Hematopoietic multipotent progenitor cell treated with erythropoietin and hydrocortisone succinate and interleukin-3 and kit ligand, for 4 days (in vitro differentiated cells): ENCODE data around the gene ZNF319.
A peak's percentile ranks its signal among the peaks of the same experiment; 100 is the strongest.
"Not testable (repeated sequence)": the region's sequence is repeated elsewhere in the genome, so short reads cannot be mapped to it uniquely, and the experiment has no call there.

Experiments
- DNase-seq: peaks from one replicate; pipeline ENCODE4 v3.0.0-alpha.2; 2015

The ZNF319 gene

DNA sequence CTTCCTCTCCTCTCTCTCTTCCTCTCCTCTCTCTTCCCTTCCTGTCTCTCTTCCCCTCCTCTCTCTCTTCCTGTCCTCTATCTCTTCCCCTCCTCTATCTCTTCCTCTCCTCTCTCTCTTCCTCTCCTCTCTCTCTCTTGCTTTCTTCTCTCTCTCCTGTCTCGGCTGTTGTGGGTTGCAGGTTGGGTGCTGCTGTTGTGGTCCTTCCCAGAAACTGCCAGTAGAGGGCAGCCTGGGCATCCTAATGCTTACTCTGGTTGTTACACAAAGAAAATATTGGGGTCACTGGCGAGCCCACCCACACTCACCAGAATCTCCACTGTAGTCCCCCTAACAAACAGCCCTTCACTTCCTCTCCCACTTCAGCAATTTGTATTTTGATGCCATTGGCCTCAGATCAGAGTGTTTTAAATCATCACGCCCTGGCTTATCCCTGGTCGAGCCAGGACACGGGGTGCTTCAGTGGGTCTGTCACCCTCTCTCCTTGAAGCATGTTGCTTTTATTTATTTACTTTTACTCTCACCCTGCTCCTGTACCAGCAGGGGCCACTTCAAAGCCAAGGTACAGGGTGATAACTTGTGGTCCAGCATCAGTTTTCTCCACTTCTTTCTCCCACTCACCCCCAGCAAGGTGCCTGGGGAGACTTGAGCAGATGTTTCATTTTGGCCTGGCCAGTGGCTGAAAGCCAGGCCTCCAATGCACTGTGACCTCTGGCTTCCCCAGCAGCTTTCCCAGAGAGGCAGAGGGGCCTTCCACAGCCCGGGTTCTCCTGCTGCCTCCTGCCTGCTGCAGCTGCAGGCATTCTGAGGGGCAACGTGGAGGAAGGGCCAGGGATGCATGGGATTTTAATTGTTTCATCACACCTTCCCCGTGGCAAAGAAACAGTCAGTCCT is 20.4 kb upstream of the ZNF319 start:
- DNase-seq = peak; percentile 73

DNA sequence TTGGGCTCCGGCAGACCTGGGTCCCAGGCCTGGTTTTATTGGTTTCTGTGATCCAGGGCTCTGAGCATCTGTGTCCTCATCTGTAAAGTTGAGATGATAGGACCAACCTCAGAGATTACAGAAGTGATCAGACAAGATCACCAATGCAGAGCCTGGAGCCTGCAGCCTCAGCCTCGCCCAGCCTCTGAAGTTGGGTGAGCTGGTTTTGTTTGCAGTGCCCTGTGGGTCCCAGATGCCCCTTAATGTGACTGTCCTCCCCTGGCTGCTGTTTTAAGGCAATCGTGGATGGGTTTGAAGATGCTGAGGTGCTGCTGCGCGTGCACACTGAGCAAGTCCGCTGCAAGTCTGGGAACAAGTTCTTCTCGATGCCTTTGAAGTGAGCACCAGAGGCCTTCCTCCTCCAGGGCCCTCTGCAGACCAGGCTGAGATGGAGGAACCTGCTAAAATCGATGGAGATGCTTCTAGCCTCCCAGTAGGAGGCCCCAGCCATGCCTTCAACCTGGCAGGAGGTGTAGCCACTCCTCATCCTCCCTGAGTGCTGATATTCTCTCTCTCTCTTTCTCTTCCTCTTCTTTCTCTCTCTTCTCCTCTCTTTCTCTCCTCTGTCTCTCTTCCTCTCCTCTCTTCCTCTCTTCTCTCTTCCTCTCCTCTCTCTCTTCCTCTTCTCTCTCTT is 19.5 kb upstream of the ZNF319 start:
- DNase-seq = no peak

DNA sequence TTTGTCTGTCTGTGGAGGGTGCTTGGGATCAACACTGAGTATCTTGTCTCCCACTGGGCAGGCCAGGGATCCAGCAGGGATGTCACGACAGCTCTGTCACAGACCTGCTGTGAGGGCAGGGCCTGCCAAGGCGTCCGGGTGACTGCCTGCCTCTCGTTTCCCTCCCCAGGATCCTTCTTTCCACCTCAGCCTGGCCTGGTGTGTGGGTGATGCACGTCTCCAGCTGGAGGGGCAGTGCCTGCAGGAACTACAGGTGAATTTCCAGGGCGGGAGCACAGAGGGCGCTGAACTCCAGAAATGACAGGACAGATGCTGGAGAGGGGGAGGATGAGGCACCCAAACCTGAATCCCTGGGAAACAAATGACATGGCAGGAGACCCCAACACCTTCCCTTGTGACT is 18.3 kb upstream of the ZNF319 start:
- no peak for DNase-seq

DNA sequence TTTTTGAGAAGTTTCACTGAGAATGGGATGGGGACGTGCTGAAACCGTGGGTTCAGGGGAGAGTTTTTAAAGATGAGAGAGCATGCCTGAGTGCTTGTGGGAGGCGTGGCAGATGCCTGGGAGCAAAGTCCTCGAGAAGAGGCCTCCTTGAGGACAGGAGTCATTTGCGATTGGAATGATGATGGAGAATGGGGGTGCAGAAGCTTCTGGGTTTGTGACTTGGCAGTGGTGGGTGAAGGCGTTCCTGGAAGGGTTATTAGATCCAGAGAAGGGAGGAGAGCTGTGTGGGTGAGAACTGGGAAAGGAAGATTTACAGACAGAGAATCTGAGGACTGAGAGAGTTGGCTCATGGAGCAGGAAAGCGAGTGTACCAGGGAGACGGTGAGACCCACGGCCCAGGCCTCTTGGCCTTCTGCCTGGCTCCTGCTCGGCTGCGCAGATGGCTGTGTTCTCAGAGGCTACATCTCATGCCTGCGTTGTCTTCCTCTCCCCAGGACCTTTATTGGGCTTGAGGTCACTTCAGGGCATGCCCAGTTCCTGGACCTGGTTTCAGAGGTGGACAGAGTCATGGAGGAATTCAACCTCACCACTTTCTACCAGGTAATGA is 16.5 kb upstream of the ZNF319 start:
- no peak for DNase-seq

DNA sequence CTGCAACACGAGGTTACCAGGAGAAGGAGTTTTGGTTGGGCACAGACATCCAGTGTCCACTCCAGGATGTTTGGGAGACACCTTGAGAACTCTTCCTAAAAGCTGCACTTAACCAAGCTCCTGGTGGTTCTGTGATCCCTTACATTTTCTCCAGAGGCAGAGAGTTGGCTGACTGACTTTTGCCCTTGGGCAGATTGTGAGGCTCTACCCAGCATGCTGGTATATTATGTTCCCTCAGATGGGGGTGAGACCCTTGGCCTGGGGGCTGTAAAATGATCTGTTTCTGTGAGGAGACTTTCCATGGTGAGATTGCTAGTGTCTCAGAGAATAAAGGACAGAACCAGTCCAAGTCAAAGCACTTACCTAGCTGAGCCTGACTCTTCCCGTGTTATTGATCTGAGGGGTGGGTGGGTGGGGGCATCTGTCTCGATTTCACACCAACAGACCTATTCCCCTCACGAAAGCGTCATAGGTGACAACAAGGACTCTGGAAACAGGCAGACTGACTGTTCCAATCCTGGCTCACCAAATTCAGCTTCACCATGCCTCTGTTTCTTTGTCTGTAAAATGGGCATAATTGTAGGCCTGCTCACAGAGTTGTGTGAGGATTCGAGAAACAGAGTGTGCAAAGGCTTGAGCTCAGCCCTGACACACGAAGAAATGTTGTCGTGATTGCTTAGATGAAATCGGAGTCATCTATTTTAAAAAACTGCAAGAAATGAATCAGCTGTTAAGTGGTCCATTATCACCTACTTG is 12.9 kb upstream of the ZNF319 start:
- DNase-seq = no peak

DNA sequence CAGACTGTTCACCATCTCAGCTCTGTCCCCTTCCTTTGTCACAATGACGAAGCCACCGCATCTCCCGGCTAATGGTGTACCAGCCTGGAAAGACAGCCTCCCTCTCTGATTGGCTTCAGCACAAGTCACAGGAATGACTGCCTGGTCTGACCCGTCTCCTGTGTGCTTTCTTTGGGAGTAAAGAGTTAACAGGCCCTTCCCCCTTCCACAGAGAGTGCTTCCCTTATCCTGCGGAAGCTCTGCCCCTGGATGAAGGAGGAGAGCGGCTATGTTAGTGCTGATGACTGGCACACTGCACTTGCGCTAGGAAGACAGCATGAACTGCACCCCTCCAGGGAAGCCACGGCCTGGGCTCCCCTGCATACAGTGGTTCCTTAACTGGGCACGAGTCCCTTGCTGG is 12.0 kb upstream of the ZNF319 start:
- no peak for DNase-seq

DNA sequence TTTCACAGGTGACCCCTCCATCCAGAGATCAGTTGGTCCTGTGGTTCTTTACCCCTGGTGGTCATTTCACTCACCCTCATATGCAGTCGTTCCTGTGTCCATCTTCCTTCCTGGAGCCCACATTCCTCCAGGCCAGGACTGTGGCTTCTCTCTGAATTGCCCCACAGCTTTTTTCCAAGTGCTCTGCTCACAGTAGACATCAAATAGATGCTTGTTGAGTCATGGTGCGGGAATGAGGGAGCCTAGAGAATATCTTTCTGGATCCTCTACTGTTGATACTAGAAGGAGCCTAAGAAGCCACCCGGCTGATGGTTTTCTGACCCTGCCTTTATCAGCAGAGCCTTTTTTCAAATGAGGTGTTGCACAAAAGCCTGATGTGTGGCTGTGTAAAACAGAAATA is 11.2 kb upstream of the ZNF319 start:
- no peak for DNase-seq

DNA sequence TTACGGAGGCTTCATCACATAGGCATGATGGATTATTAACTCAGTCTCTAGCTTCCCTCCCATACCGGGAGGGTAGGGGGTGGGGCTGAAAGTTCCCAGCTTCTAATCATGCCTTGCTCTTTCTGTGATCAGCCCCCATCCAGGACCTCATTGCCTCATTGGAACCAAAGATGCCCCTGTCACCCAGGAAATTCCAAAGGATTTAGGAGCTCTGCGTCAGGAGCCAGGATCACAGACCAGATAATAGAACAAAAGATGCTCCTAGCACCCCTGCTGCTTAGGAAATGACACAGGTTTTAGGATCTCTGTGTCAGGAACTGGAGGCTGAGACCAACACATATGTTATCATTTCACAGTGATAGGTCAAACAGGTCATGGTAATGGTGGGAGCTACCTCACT is 10.4 kb upstream of the ZNF319 start:
- no peak for DNase-seq

DNA sequence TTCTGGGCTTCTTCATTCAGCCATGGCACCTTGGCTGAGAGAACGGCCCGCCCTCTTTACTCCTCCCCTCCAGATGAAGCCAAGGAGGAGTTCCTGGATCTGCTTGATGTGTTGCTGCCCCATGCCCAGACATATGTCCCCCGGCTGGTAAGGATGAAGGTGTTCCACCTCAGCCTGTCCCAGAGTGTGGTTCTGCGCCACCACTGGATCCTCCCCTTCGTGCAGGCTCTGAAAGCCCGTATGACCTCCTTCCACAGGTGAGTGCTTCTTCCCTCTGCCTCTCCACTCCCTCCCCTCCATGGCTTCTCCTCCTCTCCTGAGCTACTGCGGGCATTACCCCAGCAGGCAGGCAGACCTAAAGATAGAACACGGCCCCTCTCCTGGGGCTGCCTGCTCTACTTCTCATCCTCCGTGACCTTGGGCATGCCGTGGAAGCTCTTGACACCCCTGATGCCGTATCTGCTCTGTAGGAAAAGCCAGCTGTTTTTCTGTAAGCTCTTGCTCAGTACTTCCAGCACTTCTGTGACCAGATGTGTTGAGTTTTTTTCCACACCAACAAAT is 9.5 kb upstream of the ZNF319 start:
- DNase-seq = no peak

DNA sequence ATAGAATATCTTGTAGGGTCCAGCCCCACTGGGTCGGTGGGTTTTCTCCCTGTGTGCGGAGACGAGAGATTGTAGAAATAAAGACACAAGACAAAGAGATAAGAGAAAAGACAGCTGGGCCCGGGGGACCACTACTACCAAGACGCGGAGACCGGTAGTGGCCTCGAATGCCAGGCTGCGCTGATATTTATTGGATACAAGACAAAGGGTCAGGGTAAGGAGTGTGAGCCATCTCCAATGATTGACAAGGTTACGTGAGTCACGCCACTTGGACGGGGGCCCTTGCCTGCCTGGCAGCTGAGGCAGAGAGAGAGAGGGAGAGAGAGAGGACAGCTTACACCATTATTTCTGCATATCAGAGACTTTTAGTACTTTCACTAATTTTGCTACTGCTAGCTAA is 4.3 kb upstream of the ZNF319 start:
- DNase-seq = not testable (repeated sequence)

DNA sequence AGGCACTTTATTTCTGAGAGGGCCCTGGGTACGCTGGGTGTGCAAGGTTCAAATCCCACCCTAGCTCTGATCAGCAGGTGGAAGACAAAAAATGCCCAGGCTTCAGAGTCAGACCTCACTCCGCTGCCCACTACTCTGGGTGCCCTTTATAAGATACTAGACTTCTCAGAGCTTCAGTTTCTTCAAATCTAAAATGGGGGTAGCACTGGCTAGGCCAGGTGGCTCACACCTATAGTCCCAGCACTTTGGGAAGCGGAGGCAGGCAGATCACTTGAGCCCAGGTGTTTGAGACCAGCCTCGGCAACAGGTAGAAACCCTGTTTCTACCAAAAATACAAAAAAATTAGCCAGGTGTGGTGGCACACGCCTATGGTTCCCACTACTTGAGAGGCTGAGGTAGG is 2.5 kb upstream of the ZNF319 start:
- no peak for DNase-seq

DNA sequence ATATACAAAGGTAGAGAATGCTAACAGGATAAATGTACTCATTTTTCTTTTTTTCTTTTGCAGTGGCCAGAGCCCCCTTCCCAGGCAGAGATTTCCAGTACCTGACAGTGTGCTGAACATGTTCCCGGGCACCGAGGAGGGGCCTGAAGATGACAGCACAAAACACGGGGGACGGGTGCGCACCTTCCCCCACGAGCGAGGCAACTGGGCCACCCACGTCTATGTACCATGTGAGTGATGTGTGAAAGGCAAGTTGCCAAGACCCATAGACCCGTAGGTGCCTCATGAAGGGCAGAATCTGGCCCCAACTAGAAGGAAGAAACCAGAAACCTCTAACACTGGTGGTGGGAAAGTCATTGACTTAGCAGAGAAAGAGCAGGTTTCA is 1.9 kb upstream of the ZNF319 start:
- DNase-seq = no peak

DNA sequence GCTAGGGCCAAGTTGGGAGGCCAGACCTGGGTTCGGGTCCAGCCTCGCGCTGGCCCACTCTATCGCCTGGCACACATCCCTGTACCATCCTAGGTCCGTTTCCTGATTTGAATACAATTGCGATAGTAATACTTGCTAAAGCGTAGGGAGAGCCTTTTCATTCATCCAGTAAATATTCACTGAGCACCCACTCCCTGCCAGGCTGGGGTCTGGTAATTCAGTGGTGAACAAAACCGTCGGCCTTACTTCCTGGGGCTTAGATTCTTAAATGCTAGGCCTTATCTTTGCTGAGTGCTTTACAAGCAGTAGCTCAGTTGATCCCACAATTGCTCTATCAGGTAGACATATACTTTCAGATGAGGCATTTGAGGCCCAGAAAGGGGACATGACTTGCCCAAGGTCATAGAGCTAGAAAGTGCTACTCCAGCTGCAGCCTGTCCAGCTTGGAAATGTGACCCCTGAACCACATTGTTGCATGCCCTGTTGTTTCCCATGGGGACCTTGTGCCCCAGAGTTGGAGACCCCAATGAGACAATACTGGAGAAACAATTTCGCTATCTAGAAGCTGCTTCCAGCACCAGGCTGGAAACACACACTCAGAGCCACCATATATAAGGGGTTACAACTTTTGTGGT is 1.4 kb upstream of the ZNF319 start:
- peak; percentile 32 for DNase-seq

DNA sequence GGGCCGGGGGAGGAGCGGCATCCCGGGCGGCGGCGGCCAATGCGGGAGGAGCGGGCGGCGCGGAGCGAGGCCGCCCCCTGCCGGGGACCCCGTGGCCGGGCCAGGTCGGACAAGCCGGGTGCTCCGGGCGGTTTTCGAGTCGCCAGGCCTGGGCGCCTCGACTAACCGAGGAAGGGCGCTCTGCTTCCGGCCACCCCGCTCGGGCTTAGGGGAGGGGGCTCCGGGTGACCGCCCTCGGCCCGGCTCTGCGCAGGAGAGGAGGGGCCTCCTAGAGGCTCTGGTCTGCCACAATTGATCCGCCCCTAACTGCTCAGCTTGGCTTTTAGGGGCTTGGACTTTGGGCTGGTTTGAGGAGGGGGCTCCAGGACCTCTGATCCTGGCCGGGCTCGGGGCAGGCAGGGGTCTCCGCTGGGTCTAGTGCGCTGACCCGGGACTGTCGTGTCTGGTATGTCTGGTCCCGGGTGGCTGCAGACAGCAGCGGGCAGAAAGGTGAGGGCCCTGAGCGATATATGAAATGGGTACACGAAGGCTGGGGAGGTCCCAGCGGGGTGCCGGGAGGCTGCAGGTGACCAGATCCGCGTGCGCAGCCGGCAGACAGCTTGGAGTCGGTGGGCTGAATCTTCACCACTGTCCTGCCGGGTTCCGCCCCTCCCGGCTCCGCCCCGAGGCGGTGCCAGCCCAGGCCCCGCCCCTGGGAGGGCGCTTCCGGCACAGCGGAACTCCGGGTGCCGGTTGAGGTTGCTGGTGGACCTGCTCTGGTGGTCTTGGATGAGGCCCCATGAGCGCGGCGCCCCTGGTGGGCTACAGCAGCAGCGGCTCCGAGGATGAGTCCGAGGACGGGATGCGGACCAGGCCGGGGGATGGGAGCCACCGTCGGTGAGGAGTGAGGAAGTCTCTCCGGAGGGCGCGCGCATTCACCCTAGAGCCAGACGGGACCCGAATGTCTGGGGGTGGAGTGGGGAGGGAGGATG is 519 bp upstream of the ZNF319 start, which contains the start of gene USB1:
USB1 (plus strand) TSS at position 702 of the 971 bp plus-strand sequence; CDS start at position 779, 77 bp downstream.
- peak; percentile 92 for DNase-seq

DNA sequence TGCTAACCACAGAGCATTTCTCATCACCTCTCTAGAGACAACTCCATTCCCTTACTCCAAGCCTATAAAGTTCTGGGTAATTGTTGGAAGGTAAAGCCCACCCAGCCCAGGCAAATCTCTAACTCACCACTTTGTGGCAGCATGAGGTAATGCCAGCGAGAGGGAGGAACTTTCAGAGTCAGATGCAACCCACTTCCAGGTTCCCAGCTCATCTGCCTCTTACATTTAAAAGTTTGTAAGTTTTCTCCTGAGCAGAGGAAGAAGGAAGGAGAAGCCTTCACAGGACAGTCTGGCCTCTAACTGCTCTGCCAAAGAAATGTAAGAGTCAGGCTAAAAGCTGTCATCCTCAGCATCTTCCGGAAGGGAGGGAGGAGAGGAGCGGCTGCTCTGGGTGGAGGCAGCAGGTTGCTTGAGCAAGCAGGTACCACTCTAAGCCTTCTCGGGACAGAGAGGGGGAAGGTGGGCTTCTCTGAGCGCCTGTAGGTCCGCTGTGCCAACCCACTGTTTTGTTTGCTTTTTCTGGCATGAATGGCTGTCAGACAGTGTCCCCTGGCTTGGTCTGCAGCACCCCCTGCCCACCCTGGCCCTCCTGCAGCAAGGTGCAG is 1.0 kb downstream of the ZNF319 start:
- DNase-seq = peak; percentile 70

DNA sequence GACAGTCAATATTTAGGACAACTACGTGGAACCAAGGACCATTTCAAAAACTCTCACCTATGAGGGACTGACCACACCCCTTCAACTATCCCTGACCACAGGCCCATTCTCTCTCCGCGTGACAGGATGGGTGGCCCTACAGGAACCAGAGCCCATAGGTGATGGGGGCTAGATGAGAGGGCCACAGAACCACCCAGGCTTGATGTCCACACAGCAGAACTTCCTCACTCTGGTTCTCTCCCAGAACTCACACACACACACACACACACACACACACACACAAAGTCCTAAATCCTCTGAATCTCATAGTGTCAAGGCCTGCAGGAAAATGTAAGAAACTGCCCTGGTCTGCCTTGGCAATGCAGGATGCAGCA is 1.5 kb downstream of the ZNF319 start:
- DNase-seq = no peak

DNA sequence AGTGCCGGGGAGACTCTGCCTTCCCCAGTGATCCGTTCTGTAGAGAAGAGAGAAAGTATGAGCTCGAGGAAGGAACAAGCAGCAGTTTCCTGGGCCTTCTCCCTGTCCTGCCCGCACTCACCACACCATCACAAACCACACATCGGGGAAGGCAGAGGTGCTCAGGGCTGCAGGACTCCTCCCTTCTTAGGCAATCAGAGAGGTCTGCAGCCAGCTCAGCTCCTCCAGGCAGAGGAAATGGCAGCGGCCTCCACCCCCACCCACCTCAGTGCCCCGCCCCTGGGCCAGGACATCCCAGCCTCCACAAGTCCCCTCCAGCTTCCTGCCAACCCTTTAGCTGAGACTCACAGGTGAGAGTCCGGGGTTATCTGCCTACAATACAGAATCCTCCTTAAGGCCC is 2.0 kb downstream of the ZNF319 start:
- DNase-seq = peak; percentile 62

DNA sequence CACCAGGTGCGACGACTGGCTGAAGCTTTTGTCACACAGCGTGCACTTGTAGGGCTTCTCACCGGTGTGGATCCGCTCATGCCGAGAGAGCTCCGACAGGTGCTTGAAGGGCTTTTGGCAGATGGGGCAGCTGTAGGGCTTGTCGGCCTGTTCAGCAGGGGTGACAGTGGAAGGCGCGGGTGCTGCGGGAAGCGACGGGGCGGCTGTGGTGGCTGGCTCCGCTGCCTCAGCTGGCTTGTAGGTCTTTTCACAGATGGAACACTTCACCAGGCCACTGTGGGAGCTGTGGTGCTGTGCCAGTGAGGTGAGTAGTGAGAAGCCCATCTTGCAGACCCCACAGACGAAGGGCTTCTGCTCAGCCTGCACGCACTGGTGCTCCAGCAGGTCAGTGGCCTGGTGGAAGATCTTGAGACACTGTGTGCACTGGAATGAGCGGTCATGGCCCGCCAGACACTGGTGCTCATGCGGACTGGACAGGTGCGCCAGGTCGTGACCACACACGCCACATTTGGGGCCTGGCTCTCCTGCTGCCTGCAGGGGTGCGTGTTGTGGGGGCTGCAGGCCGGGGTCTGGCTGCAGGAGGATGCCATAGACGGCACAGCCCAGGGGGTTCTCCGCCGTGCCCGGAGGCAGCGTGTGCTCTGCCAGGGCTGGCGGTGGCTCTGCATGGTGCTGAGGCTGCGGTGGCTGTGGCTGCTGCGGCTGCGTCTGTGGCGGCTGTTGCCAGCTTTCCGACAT is 2.8 kb downstream of the ZNF319 start:
- DNase-seq = no peak

DNA sequence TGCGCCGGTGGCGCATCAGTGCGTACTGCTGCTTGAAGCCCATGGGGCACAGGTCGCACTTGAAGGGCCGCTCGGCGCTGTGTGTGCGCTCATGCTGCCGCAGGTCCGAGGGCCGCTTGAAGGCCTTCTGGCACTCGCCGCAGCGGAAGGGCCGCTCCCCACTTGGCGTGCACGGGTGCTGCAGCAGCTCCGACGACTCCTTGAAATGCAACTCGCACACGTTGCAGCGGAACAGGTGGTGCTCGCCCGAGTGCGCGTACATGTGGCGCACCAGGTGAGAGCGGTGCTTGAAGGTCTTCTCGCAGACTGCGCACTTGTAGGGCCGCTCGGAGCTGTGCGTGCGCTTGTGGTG is 3.3 kb downstream of the ZNF319 start:
- DNase-seq = no peak
